Measurements from ENCODE around the gene DLEU7. TPM values are rescaled to one million over a fixed set of nuclear protein-coding genes. Genes with fewer than 3 reads are reported as not detected.

The DLEU7 gene
- total RNA-seq, 2 experiments from 2014 or later = not detected

DNA sequence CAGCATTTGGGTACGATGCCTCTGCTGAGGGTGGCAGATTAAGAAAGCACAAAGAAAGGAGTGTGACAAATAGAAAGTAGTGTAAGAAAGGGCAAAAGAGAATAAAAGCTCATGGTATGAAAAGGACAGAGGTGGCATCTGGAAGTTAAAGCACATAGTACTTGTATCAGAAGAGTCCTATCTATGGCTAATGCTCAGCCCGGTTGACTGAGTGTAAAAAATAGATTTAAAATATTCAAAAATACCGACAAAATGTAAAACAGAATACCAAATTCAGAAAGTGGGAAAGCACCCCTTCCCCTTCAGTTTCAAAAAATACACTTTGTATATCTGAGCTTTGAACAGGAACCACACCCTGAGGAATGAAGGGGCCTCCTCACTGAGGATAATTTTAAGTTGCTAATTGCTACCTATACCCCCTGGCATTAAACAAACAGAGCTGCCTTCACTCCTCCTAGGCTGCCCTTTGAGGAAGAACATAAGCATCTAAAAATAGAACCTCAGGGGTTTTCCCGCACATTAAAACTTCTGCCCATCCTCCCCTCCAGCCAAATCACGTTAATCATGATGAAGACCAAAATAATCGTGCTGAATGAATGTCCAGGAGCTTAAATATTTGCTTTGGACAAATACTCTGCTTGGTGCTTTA is 43.3 kb downstream of the DLEU7 start:
- Mint-ChIP-seq H3K9me3 (no peaks in the 10 kb centered on the region), H3K27me3 (peaks cover 4% of the 10 kb centered on the region), H3K36me3 (ENCODE audit: low read depth) (no peaks in the 10 kb centered on the region), H3K27ac (no peak overlapping the region), H3K4me1 (peaks cover 6% of the 10 kb centered on the region), H3K4me3 (no peak overlapping the region)
- no peak for DNase-seq
- ChIA-PET CTCF (interaction anchor here (0.8 to 2.0 kb wide), 7 partner anchors 12 to 824 kb away, joined by 3 to 20 read pairs (median 6); no protein-coding TSS in a partner anchor), POLR2A (interaction anchor here (1.1 to 1.7 kb wide), 6 partner anchors 672 to 803 kb away, joined by 3 to 6 read pairs (median 4); no protein-coding TSS in a partner anchor)

DNA sequence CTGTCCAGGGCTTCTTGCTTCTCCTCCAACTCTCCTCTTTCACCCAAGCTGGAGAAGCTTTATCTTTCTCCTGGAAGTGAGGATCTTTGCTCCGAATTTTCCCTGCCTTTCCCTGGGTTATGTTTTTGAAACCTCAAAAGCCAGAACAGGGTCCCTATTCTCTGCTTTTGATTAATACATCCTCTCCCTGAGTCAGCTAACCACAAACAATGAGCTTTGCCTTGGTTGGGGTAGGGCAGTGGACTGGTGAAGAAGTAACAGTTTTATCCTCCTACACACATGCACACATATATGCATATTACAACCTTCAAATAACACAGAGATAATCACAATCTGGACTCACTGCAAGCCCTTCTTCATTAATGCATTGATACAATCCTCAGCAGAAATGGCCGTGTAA is 44.6 kb downstream of the DLEU7 start:
- Mint-ChIP-seq H3K27ac (no peak overlapping the region), H3K36me3 (ENCODE audit: low read depth) (no peaks in the 10 kb centered on the region), H3K4me3 (no peak overlapping the region), H3K9me3 (no peaks in the 10 kb centered on the region), H3K27me3 (peaks cover 4% of the 10 kb centered on the region), H3K4me1 (peaks cover 6% of the 10 kb centered on the region)
- ChIA-PET CTCF (no interaction called here), POLR2A (no interaction called here)
- DNase-seq = no peak

DNA sequence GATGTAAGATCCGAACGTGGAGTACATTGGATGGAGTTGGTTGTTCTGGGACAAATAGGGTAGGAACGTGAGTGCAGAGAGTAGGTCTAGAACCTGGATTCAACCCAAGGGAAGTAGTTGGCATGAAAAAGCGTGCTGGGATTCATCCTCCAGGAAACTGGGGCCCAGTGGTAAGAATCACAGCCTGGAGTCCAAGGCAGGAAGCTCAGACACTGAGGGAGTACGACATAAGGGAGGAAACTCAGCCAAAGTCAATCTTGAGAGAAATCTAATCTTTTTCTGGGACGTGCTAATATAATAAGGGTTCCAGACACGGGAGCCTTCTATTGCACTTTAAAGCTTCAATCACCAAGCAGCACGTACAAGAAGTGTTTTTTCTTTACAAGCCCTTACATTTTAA is 46.4 kb downstream of the DLEU7 start:
- Mint-ChIP-seq H3K36me3 (ENCODE audit: low read depth) (no peaks in the 10 kb centered on the region), H3K4me3 (no peak overlapping the region), H3K27ac (no peak overlapping the region), H3K9me3 (no peaks in the 10 kb centered on the region), H3K27me3 (peaks cover 4% of the 10 kb centered on the region), H3K4me1 (peaks cover 6% of the 10 kb centered on the region)
- ChIA-PET CTCF (no interaction called here), POLR2A (no interaction called here)
- no peak for DNase-seq

DNA sequence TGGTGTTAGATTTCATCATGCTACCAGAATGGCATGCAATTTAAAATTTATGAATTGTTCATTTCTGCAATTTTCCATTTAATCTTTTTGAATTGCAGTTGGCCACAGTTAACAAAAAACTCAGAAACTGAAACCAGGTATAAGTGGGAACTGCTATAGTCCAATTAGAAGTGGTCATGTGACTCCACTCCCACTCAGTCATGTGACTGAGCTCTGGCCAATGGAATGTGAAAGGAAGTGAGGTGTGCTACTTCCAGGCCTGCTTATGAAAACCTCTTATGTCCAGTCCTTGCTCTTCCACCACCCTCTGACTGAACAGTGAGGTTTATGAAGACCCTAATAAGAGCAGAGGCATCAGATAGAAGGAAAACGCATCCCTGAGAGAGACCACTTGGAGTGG is 47.0 kb downstream of the DLEU7 start:
- ChIA-PET POLR2A (no interaction called here), CTCF (no interaction called here)
- Mint-ChIP-seq H3K36me3 (ENCODE audit: low read depth) (no peaks in the 10 kb centered on the region), H3K27ac (no peak overlapping the region), H3K4me1 (peaks cover 4% of the 10 kb centered on the region), H3K4me3 (no peak overlapping the region), H3K27me3 (peaks cover 4% of the 10 kb centered on the region), H3K9me3 (no peaks in the 10 kb centered on the region)
- no peak for DNase-seq

DNA sequence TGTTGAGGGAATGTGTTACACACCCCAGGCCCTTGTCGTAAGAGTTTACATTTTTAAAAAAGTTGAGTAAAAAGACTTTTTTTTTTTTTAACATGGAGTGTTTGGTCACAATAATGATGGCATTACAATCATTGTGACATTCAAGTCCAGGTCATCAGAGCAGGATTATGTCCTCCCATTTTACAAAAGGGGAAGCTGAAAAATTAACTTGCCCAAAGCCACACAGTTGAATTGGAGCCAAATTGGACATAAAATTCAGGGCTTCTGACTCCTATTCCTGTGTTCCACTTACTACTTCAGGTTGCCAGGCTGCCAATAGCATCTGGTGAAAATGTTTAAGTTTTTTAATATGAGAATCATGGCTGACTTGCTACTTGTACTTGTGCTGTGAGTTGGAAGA is 49.3 kb downstream of the DLEU7 start:
- no peak overlapping the region for H3K4me3 Mint-ChIP-seq
- ChIA-PET CTCF (no interaction called here), POLR2A (no interaction called here)
- H3K36me3 Mint-ChIP-seq (ENCODE audit: low read depth) = no peaks in the 10 kb centered on the region
- no peaks in the 10 kb centered on the region for H3K27me3 Mint-ChIP-seq
- no peak for DNase-seq
- no peaks in the 10 kb centered on the region for H3K4me1 Mint-ChIP-seq
- no peaks in the 10 kb centered on the region for H3K9me3 Mint-ChIP-seq
- no peak overlapping the region for H3K27ac Mint-ChIP-seq

GRCh38 chr13:50793026-50793425 is 50.5 kb downstream of the DLEU7 start:
- no peaks in the 10 kb centered on the region for H3K27me3 Mint-ChIP-seq
- H3K9me3 Mint-ChIP-seq = no peaks in the 10 kb centered on the region
- H3K27ac Mint-ChIP-seq = no peak overlapping the region
- DNase-seq = no peak
- ChIA-PET CTCF (interaction anchor here (1.5 kb wide), 1 partner anchor 119 kb away, joined by 3 read pairs; no protein-coding TSS in a partner anchor), POLR2A (no interaction called here)
- no peaks in the 10 kb centered on the region for H3K4me1 Mint-ChIP-seq
- H3K4me3 Mint-ChIP-seq = no peak overlapping the region
- no peaks in the 10 kb centered on the region for H3K36me3 Mint-ChIP-seq (ENCODE audit: low read depth)

- no peaks in the 10 kb centered on the region for H3K9me3 Mint-ChIP-seq
- CTCF ChIA-PET = no interaction called here
- no peak overlapping the region for H3K4me3 Mint-ChIP-seq
- no peaks in the 10 kb centered on the region for H3K4me1 Mint-ChIP-seq
- H3K27ac Mint-ChIP-seq = no peak overlapping the region
- no peaks in the 10 kb centered on the region for H3K36me3 Mint-ChIP-seq (ENCODE audit: low read depth)
- DNase-seq = no peak
- POLR2A ChIA-PET = no interaction called here
- H3K27me3 Mint-ChIP-seq = no peaks in the 10 kb centered on the region
These were observed 54.8 kb downstream of the DLEU7 start for GRCh38 chr13:50788551-50789210.

- H3K4me1 Mint-ChIP-seq = no peaks in the 10 kb centered on the region
- peaks cover 3% of the 10 kb centered on the region for H3K27me3 Mint-ChIP-seq
- ChIA-PET CTCF (no interaction called here), POLR2A (no interaction called here)
- no peak overlapping the region for H3K27ac Mint-ChIP-seq
- H3K9me3 Mint-ChIP-seq = no peaks in the 10 kb centered on the region
- DNase-seq = no peak
- no peak overlapping the region for H3K4me3 Mint-ChIP-seq
- no peaks in the 10 kb centered on the region for H3K36me3 Mint-ChIP-seq (ENCODE audit: low read depth)
These were observed 55.9 kb downstream of the DLEU7 start for GRCh38 chr13:50787316-50788195.

DNA sequence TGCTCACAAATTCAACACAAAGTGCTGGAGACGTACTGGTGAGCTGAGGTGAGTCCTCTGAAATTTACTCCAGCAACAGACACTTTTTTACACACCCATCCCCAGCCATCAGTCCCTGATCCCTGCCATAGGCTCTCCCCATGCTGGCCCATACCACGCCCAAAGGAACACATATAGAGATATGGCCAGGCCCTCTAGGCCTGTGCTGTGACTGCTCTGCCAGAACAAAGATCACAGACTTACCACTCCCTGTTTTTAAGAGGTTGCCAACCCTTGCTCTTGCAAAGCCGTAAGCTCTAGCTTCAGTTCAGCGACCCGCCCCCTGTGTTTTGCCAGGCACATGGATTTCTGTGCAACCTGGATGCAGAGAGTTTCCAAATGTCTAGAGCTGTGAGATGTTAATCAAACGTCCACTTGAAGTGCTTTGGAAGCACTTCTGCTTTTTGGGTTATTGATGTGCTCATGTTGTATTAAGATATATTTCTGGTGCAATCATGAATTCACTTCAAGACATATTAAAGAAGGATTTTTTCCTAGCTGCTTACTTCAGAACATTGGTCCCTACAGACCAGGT is 59.7 kb downstream of the DLEU7 start:
- Mint-ChIP-seq H3K27me3 (peaks cover 8% of the 10 kb centered on the region), H3K4me3 (no peak overlapping the region), H3K36me3 (ENCODE audit: low read depth) (no peaks in the 10 kb centered on the region), H3K27ac (no peak overlapping the region), H3K4me1 (no peaks in the 10 kb centered on the region), H3K9me3 (no peaks in the 10 kb centered on the region)
- POLR2A ChIA-PET = no interaction called here
- CTCF ChIA-PET = interaction anchor here (0.6 kb wide), 1 partner anchor 81 kb away, joined by 4 read pairs; no protein-coding TSS in a partner anchor
- DNase-seq = no peak

DNA sequence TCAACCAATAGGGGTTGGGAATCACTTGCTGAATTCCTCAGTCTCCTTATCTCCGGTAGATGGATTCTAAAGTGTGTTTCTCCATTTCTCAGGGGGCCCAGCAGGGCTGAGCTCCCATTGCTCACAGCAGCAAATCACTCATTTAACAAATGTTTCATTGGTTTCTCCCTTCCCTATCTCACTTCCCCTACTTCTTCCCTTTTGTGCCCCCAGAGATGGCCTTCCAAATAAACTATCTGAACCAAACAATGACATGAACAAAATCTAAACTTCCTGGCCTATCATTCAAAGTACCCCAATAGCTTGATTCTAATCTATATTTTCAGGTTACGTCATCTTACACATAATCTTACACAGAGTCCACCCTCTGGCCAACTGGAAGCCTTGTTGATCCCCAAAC is 60.4 kb downstream of the DLEU7 start:
- DNase-seq = no peak
- H3K36me3 Mint-ChIP-seq (ENCODE audit: low read depth) = no peaks in the 10 kb centered on the region
- H3K4me1 Mint-ChIP-seq = no peaks in the 10 kb centered on the region
- no peaks in the 10 kb centered on the region for H3K9me3 Mint-ChIP-seq
- ChIA-PET POLR2A (no interaction called here), CTCF (interaction anchor here (0.7 to 0.8 kb wide), 2 partner anchors 19 to 1243 kb away, joined by 3 to 4 read pairs; no protein-coding TSS in a partner anchor)
- no peak overlapping the region for H3K27ac Mint-ChIP-seq
- H3K4me3 Mint-ChIP-seq = no peak overlapping the region
- H3K27me3 Mint-ChIP-seq = peaks cover 8% of the 10 kb centered on the region

DNA sequence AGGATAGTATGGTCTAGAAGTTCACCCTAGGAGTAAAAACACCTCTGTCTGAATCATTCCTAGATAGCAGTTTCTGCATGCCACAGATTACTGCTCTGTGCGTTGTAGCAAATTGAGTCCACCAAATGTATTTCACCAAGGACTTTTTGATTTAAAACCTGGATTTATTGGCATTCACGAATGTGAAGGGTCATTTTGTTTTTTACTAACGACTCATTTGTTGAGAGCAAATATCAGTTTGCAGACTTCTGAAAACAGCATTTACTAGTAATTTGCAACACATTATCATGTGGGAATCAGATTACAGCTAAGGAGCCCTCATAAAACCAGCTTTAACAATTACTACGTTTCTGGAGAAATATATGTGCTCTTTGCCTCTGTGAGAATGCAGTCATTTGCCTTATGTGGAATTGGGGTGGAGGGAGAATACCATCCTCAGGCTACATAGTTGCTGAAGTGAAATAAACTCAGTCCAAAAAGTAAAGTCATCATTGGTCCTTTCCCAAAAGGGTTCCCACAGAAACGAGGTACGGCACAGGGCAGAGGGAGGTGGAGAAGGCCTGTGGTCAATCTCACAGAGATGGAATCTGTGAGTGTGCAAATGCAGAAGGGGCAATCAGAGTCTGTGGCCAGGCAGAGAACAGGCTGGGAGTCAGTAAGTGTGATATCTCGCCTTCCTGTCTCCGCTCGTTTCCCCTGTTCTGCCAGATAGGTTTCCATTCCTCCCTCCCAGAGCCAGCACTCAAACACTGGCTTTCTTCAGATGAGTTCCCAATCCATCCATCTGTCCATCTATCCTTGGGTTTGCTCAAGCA is 63.1 kb downstream of the DLEU7 start:
- CTCF ChIA-PET = no interaction called here
- no peaks in the 10 kb centered on the region for H3K9me3 Mint-ChIP-seq
- H3K27ac Mint-ChIP-seq = no peak overlapping the region
- POLR2A ChIA-PET = no interaction called here
- no peaks in the 10 kb centered on the region for H3K4me1 Mint-ChIP-seq
- H3K36me3 Mint-ChIP-seq (ENCODE audit: low read depth) = no peaks in the 10 kb centered on the region
- no peak overlapping the region for H3K4me3 Mint-ChIP-seq
- no peak for DNase-seq
- peaks cover 8% of the 10 kb centered on the region for H3K27me3 Mint-ChIP-seq

DNA sequence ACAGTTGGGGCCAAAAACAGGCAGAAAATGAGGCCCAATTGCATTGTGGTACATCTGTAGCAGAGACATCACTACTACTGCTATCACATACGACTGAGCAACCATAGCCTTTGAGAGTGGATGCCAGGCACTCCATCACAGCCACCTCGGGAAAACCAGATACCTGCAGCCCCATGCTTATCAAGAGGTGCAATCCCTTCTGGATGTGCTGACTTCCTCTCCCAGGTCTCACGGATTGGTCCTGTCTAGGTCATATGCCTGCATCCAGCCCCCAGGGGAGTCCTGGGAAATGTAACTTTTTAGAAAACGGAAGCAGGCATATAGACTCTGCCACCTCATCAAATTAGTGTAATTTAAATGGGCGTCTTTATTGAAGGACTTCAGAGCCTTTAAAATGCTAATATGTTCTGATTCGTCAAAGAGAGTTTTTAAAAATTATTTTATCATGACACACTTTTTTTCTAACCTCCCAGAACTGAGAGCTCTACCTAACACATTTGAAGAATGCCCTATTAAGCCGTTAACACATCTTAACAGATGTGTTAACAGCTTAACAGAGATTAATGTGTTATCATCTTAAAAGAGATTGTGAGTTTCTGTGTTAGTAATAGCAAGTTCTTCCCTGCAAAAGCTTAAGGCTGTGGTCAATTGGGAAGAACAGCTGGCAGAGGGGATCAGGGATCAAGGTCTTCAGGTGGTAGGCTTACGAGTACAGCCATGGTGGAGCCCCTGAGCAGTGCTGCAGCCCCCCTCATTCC is 63.9 kb downstream of the DLEU7 start:
- DNase-seq = no peak
- Mint-ChIP-seq H3K4me1 (no peaks in the 10 kb centered on the region), H3K27ac (no peak overlapping the region), H3K4me3 (no peak overlapping the region), H3K9me3 (no peaks in the 10 kb centered on the region), H3K27me3 (peaks cover 8% of the 10 kb centered on the region), H3K36me3 (ENCODE audit: low read depth) (no peaks in the 10 kb centered on the region)
- ChIA-PET POLR2A (no interaction called here), CTCF (no interaction called here)

All from activated CD4-positive, alpha-beta memory T cell treated with anti-CD3 and anti-CD28 coated beads, Interleukin-2, amount 10 ng/mL, durations not matched to agents 7 days and 5 days (primary cell).